Stomach smooth muscle (tissue), 2 donors: ENCODE results near the gene XPO1.
"Not testable (repeated sequence)": the region's sequence is repeated elsewhere in the genome, so short reads cannot be mapped to it uniquely, and the experiment has no call there.

Source experiments
- H3K27ac ChIP-seq: one replicate; pipeline ENCODE4 v1.7.0; 2013; ENCODE audit warnings: mild to moderate bottlenecking, low read length, inconsistent platforms
- H3K27me3 ChIP-seq, 2 donors: one replicate each; pipeline ENCODE4 v1.7.0; 2013; ENCODE audit warnings: low read length in 2 of 2; ENCODE audit not compliant: insufficient read depth in 2 of 2, control insufficient read depth in 1 of 2
- H3K36me3 ChIP-seq, 2 donors: one replicate each; pipeline ENCODE4 v1.7.0; 2013; ENCODE audit warnings: low read length in 2 of 2; ENCODE audit not compliant: control insufficient read depth in 2 of 2, insufficient read depth in 2 of 2
- H3K4me1 ChIP-seq: one replicate; pipeline ENCODE4 v1.7.0; 2013; ENCODE audit warnings: low read length; ENCODE audit not compliant: control insufficient read depth, insufficient read depth
- H3K4me3 ChIP-seq, 2 donors: one replicate each; pipeline ENCODE4 v1.7.0; 2013; ENCODE audit warnings: low read length in 2 of 2
- H3K9ac ChIP-seq, 2 donors: one replicate each; pipeline ENCODE4 v1.7.0; 2013; ENCODE audit warnings: low read length in 2 of 2, mild to moderate bottlenecking in 1 of 2
- H3K9me3 ChIP-seq, 2 donors: one replicate each; pipeline ENCODE4 v1.7.0; 2013; ENCODE audit warnings: low read length in 2 of 2; ENCODE audit not compliant: control insufficient read depth in 2 of 2
- donor health status: healthy.
- donor health status: Pancreatic carcinoma.

The XPO1 gene

DNA sequence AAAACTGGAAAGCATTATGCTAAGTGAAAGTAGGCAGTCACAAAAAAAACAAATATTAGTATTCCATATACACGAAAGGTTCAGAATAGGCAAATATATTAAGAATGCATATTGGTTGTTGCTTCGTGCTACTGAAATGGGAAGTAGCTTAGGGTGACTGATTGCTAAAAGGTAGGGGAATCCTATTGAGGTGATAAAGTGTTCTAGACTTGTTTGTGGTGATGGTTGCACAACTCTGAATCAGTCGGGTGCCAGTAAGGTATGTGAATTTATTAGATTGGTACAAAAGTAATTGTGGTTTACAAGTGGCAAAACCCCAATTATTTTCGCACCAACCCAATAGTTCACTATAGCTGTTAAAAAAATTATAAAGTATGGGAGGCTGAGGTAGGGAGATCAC lies 88.0 kb downstream of the XPO1 start:
- H3K27me3 ChIP-seq = no peaks in the 10 kb centered on the region
- H3K4me1 ChIP-seq = no peaks in the 10 kb centered on the region
- no peaks in the 10 kb centered on the region for H3K36me3 ChIP-seq
- H3K9me3 ChIP-seq = no peaks in the 10 kb centered on the region
- H3K9ac ChIP-seq = no peak overlapping the region
- H3K4me3 ChIP-seq = no peak overlapping the region
- no peak overlapping the region for H3K27ac ChIP-seq

- H3K4me1 ChIP-seq = no peaks in the 10 kb centered on the region
- H3K36me3 ChIP-seq = no peaks in the 10 kb centered on the region
- H3K27ac ChIP-seq = no peak overlapping the region
Observed at GRCh38 chr2:61448229-61448628, 89.9 kb downstream of the XPO1 start.

DNA sequence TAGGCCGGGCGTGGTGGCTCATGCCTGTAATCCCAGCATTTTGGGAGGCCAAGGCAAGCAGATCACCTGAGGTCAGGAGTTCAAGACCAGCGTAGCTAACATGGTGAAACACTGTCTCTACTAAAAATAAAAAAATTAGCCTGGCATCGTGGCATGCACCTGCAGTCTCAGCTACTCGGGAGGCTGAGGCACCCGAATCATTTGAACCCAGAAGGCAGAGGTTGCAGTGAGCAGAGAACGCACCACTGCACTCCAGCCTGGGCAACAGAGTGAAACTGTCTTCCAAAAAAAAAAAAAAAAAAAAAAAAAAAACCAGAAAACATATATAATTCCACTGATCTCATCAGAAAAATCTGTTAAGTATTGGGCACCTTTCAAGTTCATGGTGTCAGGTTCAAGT lies 91.2 kb downstream of the XPO1 start:
- H3K9me3 ChIP-seq, H3K4me1 ChIP-seq, H3K27me3 ChIP-seq, H3K36me3 ChIP-seq, H3K9ac ChIP-seq, H3K27ac ChIP-seq, H3K4me3 ChIP-seq: not testable (repeated sequence)

More at GRCh38 chr2:61448229-61448628, 89.9 kb downstream of the XPO1 start:
- Histone ChIP-seq H3K27me3 (no peaks in the 10 kb centered on the region), H3K4me3 (no peak overlapping the region), H3K9me3 (no peaks in the 10 kb centered on the region), H3K9ac (no peak overlapping the region)

DNA sequence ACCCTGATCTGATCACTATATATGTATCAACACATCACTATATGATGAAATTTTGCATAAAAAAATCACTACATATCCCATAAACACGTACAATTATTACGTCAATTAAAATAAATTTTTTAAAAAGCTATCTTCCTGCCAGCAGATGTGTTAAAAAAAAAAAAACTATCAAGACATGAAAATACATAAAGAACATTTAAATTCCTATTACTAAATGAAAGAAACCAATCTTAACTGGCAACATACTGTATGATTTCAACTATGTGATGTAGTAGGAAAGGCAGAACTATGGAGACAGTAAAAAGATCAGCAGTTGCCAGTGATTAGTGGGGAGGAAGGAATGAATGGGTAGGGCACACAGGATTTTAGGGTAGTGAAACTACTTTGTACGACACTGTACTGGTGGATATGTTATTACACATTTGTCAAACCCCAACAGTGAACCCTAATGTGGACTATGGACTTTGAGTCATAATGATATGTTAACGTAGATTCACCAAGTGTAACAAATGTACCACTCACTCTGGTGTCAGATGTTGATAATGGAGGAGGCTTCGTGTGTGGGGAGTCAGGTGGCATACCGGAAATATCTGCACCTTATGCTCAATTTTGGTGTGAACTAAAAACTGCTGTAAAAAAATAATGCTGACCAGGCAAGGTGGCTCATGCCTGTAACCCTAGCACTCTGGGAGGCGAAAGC lies 94.7 kb downstream of the XPO1 start:
- no peak overlapping the region for H3K4me3 ChIP-seq
- no peak overlapping the region for H3K27ac ChIP-seq
- no peaks in the 10 kb centered on the region for H3K9me3 ChIP-seq
- H3K36me3 ChIP-seq = no peaks in the 10 kb centered on the region
- H3K4me1 ChIP-seq = peaks cover 11% of the 10 kb centered on the region
- no peaks in the 10 kb centered on the region for H3K27me3 ChIP-seq
- H3K9ac ChIP-seq = no peak overlapping the region

GRCh38 chr2:61439241-61440002 lies 98.7 kb downstream of the XPO1 start:
- peaks cover 12% of the 10 kb centered on the region for H3K4me1 ChIP-seq
- no peak overlapping the region for H3K4me3 ChIP-seq
- no peak overlapping the region for H3K27ac ChIP-seq
- no peak overlapping the region for H3K9ac ChIP-seq
- H3K9me3 ChIP-seq = peaks cover 0 to 2% of the 10 kb centered on the region in 2 donors
- no peaks in the 10 kb centered on the region for H3K36me3 ChIP-seq
- H3K27me3 ChIP-seq = no peaks in the 10 kb centered on the region

DNA sequence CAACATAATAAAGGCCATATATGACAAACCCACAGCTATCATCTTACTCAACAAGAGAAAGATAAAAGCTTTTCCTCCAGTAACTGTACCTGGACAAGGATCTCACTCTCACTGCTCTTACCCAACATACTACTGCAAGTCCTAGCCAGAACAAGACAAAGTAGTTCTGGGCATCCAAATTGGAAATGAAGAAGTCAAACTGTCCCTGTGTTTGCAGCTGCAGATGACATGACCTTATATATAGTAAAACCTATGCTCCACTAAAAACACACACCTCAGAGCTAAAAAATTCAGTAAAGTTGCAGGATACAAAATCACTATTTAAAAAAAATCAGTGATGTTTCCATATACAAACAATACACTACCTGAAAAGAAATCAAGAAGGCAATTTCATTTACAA lies 99.5 kb downstream of the XPO1 start:
- Histone ChIP-seq H3K27me3 (no peaks in the 10 kb centered on the region), H3K9ac (no peak overlapping the region), H3K4me3 (no peak overlapping the region), H3K4me1 (peaks cover 14% of the 10 kb centered on the region), H3K36me3 (no peaks in the 10 kb centered on the region), H3K9me3 (peaks cover 0 to 2% of the 10 kb centered on the region in 2 donors), H3K27ac (no peak overlapping the region)

DNA sequence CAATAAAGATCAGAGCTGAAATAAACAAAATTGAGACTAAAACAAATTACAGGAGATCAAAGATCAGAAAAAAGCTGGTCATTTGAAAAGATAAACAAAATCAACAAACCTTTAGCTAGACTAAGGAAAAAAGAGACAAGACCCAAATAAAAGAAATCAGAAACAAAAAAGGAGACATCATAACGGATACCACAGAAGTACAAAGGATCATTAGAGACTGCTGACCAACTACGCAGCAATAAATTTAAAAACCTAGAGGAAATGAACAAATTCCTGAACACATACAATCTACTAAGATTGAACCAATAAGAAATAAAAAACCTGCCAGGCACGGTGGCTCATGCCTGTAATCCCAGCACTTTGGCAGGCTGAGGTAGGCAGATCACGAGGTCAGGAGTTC lies 101.0 kb downstream of the XPO1 start:
- no peak overlapping the region for H3K4me3 ChIP-seq
- H3K36me3 ChIP-seq = no peaks in the 10 kb centered on the region
- H3K9ac ChIP-seq = no peak overlapping the region
- peaks cover 18% of the 10 kb centered on the region for H3K4me1 ChIP-seq
- H3K27me3 ChIP-seq = no peaks in the 10 kb centered on the region
- H3K27ac ChIP-seq = no peak overlapping the region
- H3K9me3 ChIP-seq = peaks cover 0 to 2% of the 10 kb centered on the region in 2 donors

GRCh38 chr2:61436092-61436491 lies 102.1 kb downstream of the XPO1 start:
- Histone ChIP-seq H3K4me3 (no peak overlapping the region), H3K27ac (no peak overlapping the region), H3K9ac (no peak overlapping the region), H3K36me3 (no peaks in the 10 kb centered on the region), H3K27me3 (no peaks in the 10 kb centered on the region), H3K4me1 (peaks cover 14% of the 10 kb centered on the region), H3K9me3 (peaks cover 0 to 2% of the 10 kb centered on the region in 2 donors)

DNA sequence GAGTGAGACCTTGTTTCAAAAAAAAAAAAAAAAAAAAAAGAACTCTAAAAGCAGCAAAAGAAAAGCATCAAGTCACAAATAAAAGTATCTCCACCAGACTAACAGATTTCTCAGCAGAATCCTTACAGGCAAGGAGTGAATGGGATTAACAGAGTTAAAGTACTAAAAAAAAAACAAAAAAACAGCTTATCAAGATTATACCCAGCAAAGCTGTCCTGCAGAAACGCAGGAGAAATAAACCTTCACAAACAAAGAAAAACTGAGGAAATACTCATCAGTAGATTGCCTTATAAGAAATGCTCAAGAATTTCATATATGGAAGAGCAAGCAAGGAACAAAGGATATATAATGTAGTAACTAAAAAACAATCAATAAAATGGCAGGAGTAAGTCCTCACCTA lies 102.9 kb downstream of the XPO1 start:
- no peak overlapping the region for H3K27ac ChIP-seq
- H3K4me1 ChIP-seq = peaks cover 14% of the 10 kb centered on the region

DNA sequence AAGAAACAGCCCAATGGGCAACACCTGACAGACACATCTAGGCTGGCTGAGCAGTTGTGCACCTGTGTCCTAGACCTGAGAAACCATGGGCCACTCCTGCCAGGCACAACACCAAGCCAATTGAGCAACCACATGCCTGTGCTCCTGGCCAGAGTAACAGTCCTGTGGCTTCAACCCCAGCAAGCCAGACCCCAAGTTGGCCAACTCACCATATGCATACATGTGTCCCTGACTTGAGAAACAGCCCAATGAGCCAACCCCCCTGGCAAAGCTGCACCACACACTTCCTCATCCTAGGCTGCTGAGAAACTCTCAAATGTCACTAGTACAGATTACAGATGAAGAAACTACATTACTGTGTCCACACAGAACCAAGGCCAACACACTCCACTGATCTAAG lies 103.8 kb downstream of the XPO1 start:
- peaks cover 9% of the 10 kb centered on the region for H3K4me1 ChIP-seq
- H3K9ac ChIP-seq = no peak overlapping the region
- no peaks in the 10 kb centered on the region for H3K27me3 ChIP-seq
- H3K9me3 ChIP-seq = peaks cover 0 to 2% of the 10 kb centered on the region in 2 donors
- H3K36me3 ChIP-seq = no peaks in the 10 kb centered on the region
- H3K4me3 ChIP-seq = no peak overlapping the region
- H3K27ac ChIP-seq = no peak overlapping the region

More for the DNA sequence above, 102.9 kb downstream of the XPO1 start:
- H3K9ac ChIP-seq = no peak overlapping the region
- H3K36me3 ChIP-seq = no peaks in the 10 kb centered on the region
- peaks cover 0 to 2% of the 10 kb centered on the region in 2 donors for H3K9me3 ChIP-seq
- no peak overlapping the region for H3K4me3 ChIP-seq
- H3K27me3 ChIP-seq = no peaks in the 10 kb centered on the region

- H3K9ac ChIP-seq = no peak overlapping the region
- peaks cover 6% of the 10 kb centered on the region for H3K4me1 ChIP-seq
- H3K27ac ChIP-seq = no peak overlapping the region
- H3K27me3 ChIP-seq = no peaks in the 10 kb centered on the region
- H3K9me3 ChIP-seq = peaks cover 0 to 2% of the 10 kb centered on the region in 2 donors
- no peak overlapping the region for H3K4me3 ChIP-seq
- H3K36me3 ChIP-seq = no peaks in the 10 kb centered on the region
Observed at GRCh38 chr2:61433606-61434005, 104.5 kb downstream of the XPO1 start.
